ENCODE data around the gene ARFIP1. TPM values are rescaled to one million over a fixed set of nuclear protein-coding genes. Genes with fewer than 3 reads are reported as not detected.
"Not testable (repeated sequence)": the region's sequence is repeated elsewhere in the genome, so short reads cannot be mapped to it uniquely, and the experiment has no call there.

Gene ARFIP1
- total RNA-seq, 1 donor from 2014 or later, result 56.5 TPM

DNA sequence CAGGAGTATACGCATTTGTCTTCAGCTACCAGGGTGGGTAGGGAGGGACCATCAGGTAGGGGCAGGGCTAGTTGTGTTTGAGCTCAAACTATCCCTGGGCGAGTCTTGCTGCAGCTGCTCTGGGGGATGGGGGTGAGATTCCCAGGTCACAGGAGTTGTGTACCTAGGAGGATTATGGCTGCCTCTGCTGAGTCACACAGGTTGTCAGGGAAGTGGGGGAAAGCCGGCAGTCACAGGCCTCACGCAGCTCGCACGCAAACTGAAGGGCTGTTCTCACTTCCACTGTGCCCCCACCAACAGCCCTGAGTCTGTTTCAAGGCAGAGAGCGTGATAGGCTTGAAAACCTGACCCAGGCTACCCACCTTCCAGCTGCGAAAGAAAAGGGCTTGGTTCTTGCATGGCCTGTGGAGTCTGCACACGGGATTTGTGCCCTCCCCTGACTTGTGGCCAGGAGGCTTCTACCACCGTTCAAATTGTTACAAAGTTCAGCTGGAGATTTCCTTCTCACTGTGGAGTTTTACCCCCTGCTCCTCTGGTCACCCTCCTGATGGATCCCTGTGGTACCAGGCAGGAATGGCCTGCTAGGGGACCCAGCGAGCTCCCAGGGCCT lies 63.8 kb downstream of the ARFIP1 start:
- DNase-seq (ENCODE audit: low spot score), result no peak

DNA sequence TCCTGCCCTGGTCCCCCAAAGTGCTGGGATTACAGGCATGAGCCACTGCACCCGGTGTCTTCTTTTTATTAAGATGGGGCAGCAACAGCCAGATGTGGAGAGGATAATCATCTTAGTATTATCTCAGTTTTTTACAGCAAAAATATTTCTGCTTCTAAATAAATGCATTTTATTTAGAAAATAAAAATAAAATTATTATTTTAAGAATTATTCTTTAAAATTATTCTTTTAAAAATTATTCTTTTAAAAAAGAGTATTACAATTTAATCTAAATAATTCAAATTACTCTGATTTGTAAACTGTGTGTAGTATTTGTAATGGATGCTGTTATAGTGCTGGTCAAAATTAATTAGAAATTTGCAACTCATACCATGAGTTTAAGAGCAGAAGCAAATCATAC lies 67.6 kb downstream of the ARFIP1 start:
- DNase-seq (ENCODE audit: low spot score), result no peak

- DNase-seq (ENCODE audit: low spot score), result no peak
Observed at GRCh38 chr4:152848508-152848907, 68.8 kb downstream of the ARFIP1 start.

- no peak for DNase-seq (ENCODE audit: low spot score)
Observed at GRCh38 chr4:152849350-152849749, 69.6 kb downstream of the ARFIP1 start.

DNA sequence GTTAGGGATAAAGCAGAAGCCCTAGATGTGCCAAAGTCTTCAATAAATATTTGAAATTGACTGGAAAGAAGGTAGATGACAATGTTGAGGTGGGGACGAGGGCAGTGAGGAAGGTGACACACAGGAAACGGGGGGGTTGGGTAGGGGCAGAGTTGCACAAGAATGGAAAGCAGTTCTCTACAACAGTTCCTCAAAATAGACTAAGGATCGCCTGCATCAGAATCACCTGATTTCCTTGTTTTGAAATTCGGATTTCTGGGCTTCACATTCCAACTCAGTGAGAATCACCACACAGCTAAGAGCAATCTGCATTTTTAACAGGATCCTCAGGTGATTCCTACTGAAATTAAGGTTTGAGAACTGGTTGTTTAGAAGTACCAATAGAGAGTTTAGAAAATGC lies 70.6 kb downstream of the ARFIP1 start:
- DNase-seq (ENCODE audit: low spot score), result peak; percentile 68

- no peak for DNase-seq (ENCODE audit: low spot score)
Observed at GRCh38 chr4:152851226-152851625, 71.5 kb downstream of the ARFIP1 start.

DNA sequence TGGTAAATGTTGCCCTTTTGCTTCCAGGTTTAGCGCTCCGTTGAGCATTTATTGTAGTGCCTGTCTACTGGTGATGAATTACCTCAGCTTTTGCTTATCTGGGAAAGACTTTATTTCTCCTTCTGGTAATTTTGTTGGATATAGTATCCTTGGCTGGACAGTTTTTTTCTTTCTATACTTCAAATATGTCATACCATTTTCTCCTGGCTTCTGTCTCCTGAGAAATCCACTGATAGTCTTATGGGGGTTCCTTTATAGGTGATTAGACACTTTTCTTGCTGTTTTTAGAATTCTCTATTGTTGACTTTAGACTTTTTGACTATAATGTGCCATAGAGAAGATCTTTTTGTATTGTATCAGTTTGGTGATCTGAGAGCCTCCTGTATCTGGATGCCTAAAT lies 73.5 kb downstream of the ARFIP1 start:
- no peak for DNase-seq (ENCODE audit: low spot score)

DNA sequence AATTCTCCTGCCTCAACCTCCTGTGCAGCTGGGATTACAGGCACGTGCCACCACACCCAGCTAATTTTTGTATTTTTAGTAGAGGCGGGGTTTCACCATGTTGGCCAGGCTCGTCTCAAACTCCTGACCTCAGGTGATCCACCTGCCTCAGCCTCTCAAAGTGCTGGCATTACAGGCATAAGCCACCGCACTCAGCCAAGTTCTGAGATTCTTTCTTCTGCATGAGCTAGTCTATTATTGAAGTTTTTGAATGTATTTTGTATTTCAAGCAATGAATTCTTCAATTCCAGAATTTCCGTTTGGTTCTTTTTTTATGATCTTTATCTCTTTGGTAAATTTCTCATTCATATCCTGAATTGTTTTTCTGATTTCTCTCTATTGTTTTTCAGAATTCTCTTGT lies 74.3 kb downstream of the ARFIP1 start:
- not testable (repeated sequence) for DNase-seq (ENCODE audit: low spot score)

DNA sequence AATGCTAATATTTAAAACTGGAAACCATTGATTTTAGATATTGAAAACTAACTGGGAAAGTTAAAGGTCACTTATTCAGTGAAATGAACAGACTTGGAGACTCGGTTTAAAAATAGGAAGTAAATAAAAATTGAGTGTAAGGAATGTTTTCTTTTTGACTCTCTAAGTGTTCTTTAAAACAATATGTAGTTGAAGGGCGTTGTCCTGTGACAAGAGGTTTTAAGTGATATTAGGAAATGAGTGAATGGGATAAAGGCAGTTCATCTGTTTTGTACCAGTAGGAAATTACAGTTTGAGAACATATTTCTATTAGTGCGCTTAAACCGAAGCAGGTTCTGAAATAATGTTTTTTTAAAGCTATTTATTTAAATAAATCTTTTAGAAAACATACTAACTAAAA lies 77.2 kb downstream of the ARFIP1 start:
- no peak for DNase-seq (ENCODE audit: low spot score)

DNA sequence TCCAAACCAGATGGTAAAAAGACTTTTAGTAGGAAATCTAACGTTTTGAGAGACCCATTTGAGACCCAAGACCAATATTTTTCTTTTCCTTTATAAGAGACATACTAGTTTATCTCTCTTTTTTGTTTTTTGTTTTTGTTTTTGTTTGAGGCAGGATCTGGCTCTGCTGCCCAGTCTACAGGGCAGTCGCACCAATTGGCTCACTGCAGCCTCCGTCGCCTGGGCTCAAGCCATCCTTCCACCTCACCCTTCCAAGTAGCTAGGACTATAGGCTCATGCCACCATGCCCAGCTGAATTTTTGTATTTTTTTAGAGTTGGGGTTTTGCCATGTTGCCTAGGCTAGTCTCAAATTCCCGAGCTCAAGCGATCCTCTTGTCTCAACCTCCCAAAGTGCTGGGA lies 79.2 kb downstream of the ARFIP1 start:
- no peak for DNase-seq (ENCODE audit: low spot score)

GRCh38 chr4:152860046-152860445 lies 80.3 kb downstream of the ARFIP1 start:
- no peak for DNase-seq (ENCODE audit: low spot score)

GRCh38 chr4:152862608-152863007 lies 82.9 kb downstream of the ARFIP1 start:
- no peak for DNase-seq (ENCODE audit: low spot score)

- no peak for DNase-seq (ENCODE audit: low spot score)
Observed at GRCh38 chr4:152864361-152864760, 84.6 kb downstream of the ARFIP1 start.

GRCh38 chr4:152866432-152866993 lies 86.8 kb downstream of the ARFIP1 start:
- not testable (repeated sequence) for DNase-seq (ENCODE audit: low spot score)

GRCh38 chr4:152870606-152871005 lies 90.9 kb downstream of the ARFIP1 start:
- no peak for DNase-seq (ENCODE audit: low spot score)

- no peak for DNase-seq (ENCODE audit: low spot score)
Observed at GRCh38 chr4:152875261-152875660, 95.5 kb downstream of the ARFIP1 start.

GRCh38 chr4:152877868-152878267 lies 98.1 kb downstream of the ARFIP1 start:
- DNase-seq (ENCODE audit: low spot score), result no peak

- no peak for DNase-seq (ENCODE audit: low spot score)
Observed at GRCh38 chr4:152880263-152880662, 100.5 kb downstream of the ARFIP1 start.

DNA sequence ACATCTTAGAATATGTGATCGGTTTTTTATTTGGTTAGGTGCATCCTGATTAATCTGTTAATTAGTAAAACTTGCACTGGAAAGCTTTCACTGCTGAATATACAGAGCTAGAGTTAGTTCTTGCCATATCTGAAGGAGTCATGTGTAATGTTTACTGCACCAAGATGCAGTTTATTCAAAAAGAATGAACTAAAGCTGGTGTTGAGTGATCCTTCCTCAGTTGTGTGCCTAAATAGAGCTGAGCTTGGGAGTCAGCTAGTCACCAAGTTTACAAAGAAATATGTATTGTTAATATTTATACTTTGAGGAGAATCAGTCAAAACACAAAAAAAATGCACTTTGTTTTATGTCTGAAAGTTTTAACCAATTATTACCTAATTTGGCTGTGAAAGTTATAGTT lies 102.2 kb downstream of the ARFIP1 start:
- DNase-seq (ENCODE audit: low spot score), result no peak

DNA sequence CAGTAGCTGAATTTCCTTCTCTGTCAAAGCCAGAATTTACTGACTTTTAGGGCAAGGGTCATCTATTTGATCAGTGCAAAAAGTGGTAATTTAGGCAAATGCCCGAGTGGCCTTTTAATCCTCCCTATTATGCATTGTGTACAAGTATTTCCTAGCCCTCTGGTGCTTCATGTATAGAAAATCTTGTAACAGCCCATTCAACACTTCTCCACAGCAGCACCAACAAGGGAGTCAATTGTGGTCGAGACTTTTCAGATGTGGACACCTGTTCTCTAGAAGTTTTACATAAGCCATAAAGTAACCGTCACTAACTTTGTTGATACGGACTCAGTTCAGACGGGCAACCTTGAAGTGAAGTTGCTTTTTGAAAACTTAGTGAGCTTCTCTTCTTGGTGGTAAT lies 105.4 kb downstream of the ARFIP1 start:
- no peak for DNase-seq (ENCODE audit: low spot score)

GRCh38 chr4:152886201-152886600 lies 106.4 kb downstream of the ARFIP1 start:
- DNase-seq (ENCODE audit: low spot score), result no peak

DNA sequence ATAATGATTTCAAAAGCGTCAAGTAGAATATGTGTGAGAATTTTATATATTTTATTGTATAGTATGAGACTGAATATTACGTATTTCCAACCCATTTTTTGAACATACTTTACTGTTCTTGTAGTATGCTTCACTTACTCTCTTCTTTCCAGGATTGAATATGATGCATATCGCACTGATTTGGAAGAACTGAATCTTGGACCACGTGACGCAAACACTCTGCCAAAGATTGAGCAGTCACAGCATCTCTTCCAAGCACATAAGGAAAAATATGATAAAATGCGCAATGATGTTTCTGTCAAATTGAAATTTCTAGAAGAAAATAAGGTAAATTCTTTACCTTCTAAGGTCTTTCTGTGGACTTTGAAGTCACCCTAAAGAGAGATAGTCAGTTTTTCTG lies 108.2 kb downstream of the ARFIP1 start:
- DNase-seq (ENCODE audit: low spot score), result no peak

- DNase-seq (ENCODE audit: low spot score), result no peak
Observed at GRCh38 chr4:152892974-152893373, 113.2 kb downstream of the ARFIP1 start.

DNA sequence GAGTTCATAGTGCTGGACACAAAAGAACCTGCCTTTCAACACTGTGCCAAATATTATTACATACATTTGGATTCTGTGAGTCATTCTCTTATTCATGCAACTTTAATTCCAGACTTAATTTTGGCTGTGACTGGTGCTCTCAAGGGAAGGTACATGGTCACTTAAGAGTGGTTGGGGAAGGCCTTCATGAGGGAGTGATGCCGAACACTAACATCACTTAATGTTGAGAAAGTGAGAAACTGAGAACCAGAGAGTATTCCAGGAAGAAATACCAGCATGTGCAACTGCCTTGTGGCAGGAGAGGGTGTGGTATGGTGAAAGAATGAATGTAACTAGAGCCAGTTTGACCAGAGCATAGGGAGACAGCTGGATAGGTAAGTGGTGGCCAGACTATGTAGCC lies 114.9 kb downstream of the ARFIP1 start:
- no peak for DNase-seq (ENCODE audit: low spot score)
